WERI-Rb-1 (cell line): ENCODE results near the gene KCND1.

Experiments
- DNase-seq: peaks from one replicate; pipeline ENCODE4 v3.0.0-alpha.2; 2020
- H3K27ac ChIP-seq: fragments of 250-450 bp; sonication (Bioruptor Pico); 2 replicates; pipeline ENCODE4 v1.5.1; 2020; ENCODE audit warnings: mild to moderate bottlenecking, moderate library complexity
- H3K27me3 ChIP-seq: fragments of 250-450 bp; sonication (Bioruptor Pico); 2 replicates; pipeline ENCODE4 v1.5.1; 2021; ENCODE audit warnings: mild to moderate bottlenecking, low read depth, moderate library complexity; ENCODE audit not compliant: insufficient read depth, severe bottlenecking
- H3K36me3 ChIP-seq: fragments of 250-450 bp; sonication (Bioruptor Pico); 2 replicates; pipeline ENCODE4 v1.5.1; 2020; ENCODE audit warnings: mild to moderate bottlenecking, moderate library complexity
- H3K4me3 ChIP-seq: 2 replicates; pipeline ENCODE4 v1.5.1; 2011; ENCODE audit warnings: low read depth, mild to moderate bottlenecking, control low read depth, low read length
- H3K9me3 ChIP-seq: fragments of 250-450 bp; sonication (Bioruptor Pico); 2 replicates; pipeline ENCODE4 v1.5.1; 2021; ENCODE audit warnings: mild to moderate bottlenecking, moderate library complexity; ENCODE audit not compliant: severe bottlenecking
- TF ChIP-seq, protein P1 (sequence below): IDR thresholded peaks from 2 replicates; pipeline ENCODE4 v1.5.1; 2011; ENCODE audit warnings: low read depth, mild to moderate bottlenecking, control low read depth, inconsistent platforms, low read length

Gene KCND1

DNA sequence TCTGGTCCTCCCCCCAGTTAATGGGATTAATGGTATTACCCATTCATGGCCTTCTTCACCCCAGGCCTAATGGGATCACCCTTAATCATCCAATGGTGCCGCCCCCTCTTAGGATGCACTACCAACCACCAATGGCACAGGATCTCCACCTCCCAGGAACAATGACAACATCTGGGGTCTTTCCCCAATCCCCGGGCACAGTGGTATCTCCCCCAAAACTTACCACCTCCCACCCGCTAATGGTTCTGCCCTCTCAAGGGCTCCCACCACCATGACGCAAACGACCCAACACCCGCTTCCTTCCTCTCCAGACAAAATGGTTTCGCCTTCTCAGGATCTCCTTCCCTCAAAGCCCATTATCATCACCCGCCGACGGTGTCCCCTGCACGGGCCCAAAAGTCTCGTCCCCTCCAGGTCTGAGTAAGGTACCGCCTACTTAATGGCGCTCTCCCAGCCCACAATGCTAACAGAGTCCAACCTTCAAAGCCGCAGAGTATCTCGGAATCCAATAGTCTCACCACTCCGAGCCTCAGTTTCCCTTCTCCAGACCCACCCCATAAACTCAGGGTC, 30.0 kb upstream of the KCND1 start:
- TF ChIP-seq, protein P1, sequence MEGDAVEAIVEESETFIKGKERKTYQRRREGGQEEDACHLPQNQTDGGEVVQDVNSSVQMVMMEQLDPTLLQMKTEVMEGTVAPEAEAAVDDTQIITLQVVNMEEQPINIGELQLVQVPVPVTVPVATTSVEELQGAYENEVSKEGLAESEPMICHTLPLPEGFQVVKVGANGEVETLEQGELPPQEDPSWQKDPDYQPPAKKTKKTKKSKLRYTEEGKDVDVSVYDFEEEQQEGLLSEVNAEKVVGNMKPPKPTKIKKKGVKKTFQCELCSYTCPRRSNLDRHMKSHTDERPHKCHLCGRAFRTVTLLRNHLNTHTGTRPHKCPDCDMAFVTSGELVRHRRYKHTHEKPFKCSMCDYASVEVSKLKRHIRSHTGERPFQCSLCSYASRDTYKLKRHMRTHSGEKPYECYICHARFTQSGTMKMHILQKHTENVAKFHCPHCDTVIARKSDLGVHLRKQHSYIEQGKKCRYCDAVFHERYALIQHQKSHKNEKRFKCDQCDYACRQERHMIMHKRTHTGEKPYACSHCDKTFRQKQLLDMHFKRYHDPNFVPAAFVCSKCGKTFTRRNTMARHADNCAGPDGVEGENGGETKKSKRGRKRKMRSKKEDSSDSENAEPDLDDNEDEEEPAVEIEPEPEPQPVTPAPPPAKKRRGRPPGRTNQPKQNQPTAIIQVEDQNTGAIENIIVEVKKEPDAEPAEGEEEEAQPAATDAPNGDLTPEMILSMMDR = no peak
- Histone ChIP-seq H3K9me3 (no peaks in the 10 kb centered on the region), H3K4me3 (peak overlapping the region; percentile 47), H3K36me3 (peaks cover 11% of the 10 kb centered on the region), H3K27ac (peak overlapping the region; percentile 91), H3K27me3 (peaks cover 7% of the 10 kb centered on the region)
- peak; percentile 55 for DNase-seq

DNA sequence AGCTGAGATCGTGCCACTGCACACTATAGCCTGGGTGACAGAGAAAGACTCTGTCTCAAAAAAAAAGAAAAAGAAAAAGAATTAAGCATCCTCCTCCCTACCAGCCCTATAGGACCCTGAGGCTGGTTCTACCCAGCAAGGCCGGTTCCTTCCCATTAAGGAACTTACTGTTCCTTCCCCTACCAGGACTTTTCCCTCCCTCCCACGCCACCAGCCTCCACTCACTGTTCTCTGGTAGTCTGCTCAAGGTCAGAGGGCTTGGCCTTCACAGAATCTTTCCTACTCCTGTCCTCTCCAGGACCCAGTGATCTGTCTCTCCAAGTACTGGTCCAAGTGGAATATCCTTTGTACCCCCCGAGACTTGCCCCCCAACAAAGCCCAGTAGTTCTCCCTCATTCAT, 29.0 kb upstream of the KCND1 start:
- Histone ChIP-seq H3K9me3 (no peaks in the 10 kb centered on the region), H3K4me3 (no peak overlapping the region), H3K27ac (no peak overlapping the region), H3K27me3 (peaks cover 7% of the 10 kb centered on the region), H3K36me3 (peaks cover 18% of the 10 kb centered on the region)
- DNase-seq = no peak
- TF ChIP-seq, protein P1 = no peak

DNA sequence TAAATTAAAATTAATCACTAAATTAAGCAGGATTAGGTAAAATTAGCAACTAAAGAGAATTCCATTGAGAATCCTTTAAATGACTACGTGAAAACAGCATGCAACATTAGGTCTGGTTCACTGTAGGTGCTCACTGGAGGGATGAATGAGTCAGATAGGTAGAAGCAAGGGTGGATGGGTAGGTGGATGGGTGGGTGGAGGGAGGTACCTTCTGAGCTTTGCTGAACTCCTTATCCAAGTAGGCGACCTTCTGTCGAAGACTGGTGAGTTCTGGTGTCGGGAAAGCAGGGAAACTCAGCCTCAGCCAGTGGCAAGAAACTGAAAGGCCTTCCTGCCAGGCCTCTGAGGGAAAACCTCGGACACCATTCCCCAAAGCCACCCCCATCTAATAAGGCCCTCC, 27.4 kb upstream of the KCND1 start:
- no peak for DNase-seq
- peaks cover 4% of the 10 kb centered on the region for H3K27me3 ChIP-seq

DNA sequence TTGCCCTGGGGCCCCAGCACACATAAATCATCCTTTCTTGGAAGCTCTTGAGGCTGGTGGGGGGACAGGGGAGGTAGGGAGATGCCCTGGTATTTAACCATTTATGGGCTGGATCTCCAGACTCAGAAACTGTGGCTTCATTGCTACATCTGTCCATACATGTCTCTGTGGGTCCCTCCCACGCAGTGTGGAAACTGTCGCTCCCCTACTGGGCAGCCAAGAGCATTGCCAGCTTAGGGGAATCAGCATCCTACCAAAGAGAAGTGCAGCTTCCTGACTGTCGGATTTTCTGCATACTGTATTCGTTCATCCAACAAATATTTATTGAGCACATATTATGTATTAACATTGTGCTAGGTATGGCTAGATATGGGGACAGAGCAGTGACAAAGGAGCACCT, 26.7 kb upstream of the KCND1 start:
- Histone ChIP-seq H3K4me3 (no peak overlapping the region), H3K9me3 (no peaks in the 10 kb centered on the region), H3K27me3 (no peaks in the 10 kb centered on the region), H3K27ac (no peak overlapping the region), H3K36me3 (peaks cover 19% of the 10 kb centered on the region)
- TF ChIP-seq, protein P1 = peak; percentile 36; the same call in 1 of the 2 replicates
- peak; percentile 20 for DNase-seq

More for the DNA sequence above, 27.4 kb upstream of the KCND1 start:
- Histone ChIP-seq H3K4me3 (no peak overlapping the region), H3K9me3 (no peaks in the 10 kb centered on the region), H3K36me3 (peaks cover 18% of the 10 kb centered on the region), H3K27ac (no peak overlapping the region)
- TF ChIP-seq, protein P1 = no peak

DNA sequence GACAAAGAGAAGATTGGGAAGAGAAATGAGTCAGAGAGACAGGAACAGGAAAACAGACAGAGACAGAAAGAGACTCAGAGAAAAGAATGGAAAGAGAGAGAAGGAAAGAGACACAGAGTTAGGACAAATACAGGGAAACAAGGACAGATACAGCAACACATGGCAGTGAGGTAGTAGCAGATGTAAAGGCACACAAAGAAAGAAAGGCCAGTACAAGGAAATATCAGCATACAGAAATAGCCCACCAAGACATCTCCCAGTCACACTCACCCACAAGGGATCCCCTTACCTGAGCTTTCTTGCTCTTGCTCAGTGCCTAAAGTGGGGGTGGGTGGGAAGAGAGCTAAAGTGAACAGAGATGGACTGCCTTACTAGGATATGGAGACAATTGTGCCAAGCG, 26.2 kb upstream of the KCND1 start:
- DNase-seq = no peak
- Histone ChIP-seq H3K27ac (peak overlapping the region; percentile 63), H3K36me3 (peaks cover 22% of the 10 kb centered on the region), H3K27me3 (no peaks in the 10 kb centered on the region), H3K4me3 (no peak overlapping the region), H3K9me3 (no peaks in the 10 kb centered on the region)
- TF ChIP-seq, protein P1 = no peak

DNA sequence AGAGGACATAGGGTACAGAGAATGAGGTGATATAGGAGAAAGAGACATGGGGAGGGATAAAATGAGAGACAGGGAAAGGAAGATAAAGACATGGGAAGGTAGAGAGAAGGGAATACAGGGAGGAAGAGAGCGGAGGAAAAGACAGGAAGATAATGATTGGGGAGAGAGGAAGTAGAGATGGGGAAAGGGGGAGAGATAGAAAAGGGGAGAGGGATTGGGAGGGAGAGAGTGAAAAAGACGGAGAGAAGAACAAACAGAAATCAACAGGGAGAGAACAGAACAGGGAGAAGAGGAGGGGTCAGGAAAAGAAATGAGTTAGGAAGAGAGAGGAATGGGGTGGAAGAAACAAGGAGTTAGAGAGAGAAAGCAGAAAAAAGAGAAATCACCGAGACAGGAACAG, 25.8 kb upstream of the KCND1 start:
- Histone ChIP-seq H3K36me3 (peaks cover 22% of the 10 kb centered on the region), H3K27me3 (no peaks in the 10 kb centered on the region)
- TF ChIP-seq, protein P1 = no peak

More for the DNA sequence above, 25.8 kb upstream of the KCND1 start:
- no peak for DNase-seq
- no peaks in the 10 kb centered on the region for H3K9me3 ChIP-seq
- H3K27ac ChIP-seq = peak overlapping the region; percentile 63
- no peak overlapping the region for H3K4me3 ChIP-seq
